Stimulated activated CD4-positive, alpha-beta T cell treated with anti-CD3 and anti-CD28 coated beads, Interleukin-15, amount 100 ng/mL, for 1 hour (primary cell): ENCODE measurements around the gene ACTA2.
"Not testable (repeated sequence)": the region's sequence is repeated elsewhere in the genome, so short reads cannot be mapped to it uniquely, and the experiment has no call there.

Experiments used
- DNase-seq, 2 donors: peaks; one replicate each; pipeline ENCODE4 v3.0.0-alpha.2; 2020; ENCODE audit warnings: low read depth in 1 of 2, low spot score in 1 of 2

The ACTA2 gene

DNA sequence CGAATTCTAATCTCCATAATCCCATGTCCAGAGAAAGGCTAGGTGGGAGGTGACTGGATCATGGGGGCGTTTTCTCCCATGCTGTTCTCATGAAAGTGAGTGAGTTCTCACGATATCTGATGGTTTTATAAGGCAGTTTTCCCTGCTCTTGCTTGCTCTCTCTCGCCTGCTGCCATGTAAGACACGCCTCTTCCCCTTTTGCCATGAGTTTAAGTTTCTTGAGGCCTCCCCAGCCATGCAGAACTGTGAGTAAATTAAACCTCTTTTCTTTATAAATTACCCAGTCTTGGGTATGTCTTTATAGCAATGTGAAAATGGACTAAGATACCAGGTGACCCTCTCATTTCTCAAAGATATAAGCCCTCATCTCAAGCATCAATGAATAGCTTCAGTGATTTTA lies 1.1 kb upstream of the ACTA2 start:
- DNase-seq: no peak

DNA sequence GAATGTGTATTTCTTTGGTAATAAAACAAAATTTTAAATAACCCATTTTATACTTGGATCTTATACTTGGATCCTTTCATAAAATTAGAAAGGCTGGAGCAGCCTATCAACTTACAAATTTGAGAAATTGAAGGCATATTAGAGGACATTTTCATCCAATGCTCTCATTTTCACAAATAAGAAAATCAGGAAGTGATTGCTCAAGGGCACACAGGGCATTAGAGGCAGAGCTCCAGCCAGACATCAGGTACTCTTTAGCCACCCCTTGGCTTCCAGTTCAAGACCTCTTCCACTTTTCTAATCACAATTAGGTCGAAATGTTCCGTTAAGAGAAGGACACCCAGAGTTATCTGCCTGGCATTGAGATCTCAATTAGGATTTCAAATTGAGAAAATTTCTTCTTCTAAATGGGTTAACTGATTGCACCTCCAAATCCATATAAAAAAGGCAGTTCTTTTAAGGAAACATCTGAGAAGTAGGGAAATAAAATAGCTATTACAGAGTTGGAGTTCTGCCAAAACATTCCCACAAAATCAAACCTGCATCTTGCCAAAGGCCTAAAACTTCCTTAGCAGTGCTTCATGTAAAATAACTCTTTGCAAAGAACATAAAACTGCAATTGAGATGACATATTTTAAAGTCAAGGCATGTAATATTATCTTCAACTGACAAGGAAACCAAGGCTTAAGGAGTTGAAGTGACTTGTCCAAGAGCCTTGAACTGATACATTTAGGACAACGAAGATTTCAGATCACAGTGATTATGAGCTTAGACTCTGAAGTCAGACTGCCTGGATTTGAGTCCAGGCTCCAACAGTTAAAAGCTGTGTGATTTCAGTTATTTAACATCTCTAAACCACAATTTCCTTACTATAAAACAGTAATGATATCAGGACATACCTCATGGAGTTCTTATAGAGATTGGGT lies 2.4 kb downstream of the ACTA2 start:
- no peak for DNase-seq

DNA sequence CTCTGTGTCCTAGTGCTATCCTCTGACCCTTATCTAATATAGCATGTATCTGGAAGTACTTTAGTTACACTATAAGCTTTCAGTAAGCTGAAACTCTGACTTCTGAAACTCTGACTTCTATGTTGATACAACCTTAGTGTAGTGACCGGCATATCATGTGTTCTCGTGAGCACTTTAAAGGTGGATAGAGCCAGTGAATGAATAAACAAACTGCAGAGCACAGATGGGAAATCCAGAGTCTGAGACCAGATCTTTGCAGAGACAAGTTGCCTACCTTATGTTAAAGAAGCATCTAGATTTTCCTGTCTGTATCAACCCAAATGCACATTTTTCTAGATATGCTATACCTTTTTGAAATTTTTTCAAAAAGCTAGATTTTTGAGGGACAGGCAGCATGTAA lies 3.5 kb downstream of the ACTA2 start:
- DNase-seq: no peak

DNA sequence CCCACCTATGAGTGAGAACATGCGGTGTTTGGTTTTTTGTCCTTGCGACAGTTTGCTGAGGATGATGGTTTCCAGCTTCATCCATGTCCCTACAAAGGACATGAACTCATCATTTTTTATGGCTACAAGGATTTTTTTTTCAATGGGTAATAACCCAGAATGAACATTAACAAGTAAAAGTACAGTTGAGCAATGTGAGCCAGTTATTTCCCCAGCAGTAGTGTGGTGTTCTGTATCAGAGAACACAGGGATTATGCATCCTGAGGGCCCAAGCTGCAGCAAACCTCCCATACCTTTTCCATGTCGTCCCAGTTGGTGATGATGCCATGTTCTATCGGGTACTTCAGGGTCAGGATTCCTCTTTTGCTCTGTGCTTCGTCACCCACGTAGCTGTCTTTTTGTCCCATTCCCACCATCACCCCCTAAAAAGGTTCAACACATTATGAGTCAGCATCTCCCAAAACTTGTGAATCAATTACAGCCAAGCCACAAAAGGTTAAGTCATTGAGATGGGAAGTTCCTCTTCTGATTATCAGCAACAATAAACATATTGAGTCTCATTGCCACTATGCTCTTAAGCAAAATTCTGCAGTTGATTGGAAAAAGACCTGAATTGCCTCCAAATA lies 5.5 kb downstream of the ACTA2 start:
- DNase-seq: no peak

DNA sequence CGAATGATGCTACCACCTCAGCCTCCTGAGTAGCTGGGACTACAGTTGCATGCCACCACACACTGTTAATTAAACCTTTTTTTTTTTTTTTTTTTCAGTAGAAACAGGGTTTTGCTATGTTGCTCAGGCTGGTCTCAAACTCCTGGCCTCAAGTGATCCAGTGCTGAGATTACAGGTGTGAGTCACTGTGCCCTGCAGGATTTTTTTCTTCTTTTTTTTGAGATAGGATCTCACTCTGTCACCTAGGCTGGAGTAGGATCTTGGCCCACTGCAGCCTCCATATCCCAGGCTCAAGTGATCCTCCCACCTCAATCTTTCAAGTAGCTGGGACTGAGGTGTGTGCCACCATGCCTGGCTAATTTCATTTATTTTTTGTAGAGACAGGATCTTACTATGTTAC lies 6.4 kb downstream of the ACTA2 start:
- no peak for DNase-seq

DNA sequence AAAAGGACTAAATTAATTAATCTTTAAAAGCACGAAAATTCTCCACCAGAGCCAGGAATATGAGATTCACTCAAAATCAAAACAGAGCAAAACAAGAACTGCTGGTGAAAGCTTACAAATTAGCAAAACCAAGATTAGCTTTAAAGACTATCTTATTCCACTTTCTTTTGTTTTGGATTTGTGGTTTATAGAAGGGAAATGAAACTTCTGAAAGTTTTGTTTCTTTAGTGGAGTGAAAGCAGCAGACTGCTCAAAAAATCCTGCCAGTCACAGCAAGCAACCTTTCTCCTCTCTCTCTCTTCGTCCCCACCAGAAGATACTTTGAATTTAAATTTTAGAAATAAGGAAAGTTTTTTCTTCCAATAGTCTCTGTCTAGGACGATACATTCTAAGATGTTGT lies 7.8 kb downstream of the ACTA2 start:
- no peak for DNase-seq

DNA sequence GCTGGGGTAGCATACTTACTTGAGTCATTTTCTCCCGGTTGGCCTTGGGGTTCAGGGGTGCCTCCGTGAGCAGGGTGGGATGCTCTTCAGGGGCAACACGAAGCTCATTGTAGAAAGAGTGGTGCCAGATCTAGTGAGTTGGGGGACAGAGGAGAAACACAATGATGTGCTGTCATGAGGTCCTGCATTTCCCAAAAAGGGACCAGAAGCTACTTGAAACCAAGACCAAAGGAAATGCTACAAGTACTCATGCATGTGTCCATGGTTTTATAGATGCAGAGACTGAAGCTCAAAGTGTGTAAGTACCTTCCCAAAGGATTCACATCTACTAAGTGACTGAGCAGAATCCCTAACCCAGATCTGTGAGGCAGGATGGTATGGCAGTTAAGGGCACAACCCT lies 8.8 kb downstream of the ACTA2 start:
- no peak for DNase-seq

DNA sequence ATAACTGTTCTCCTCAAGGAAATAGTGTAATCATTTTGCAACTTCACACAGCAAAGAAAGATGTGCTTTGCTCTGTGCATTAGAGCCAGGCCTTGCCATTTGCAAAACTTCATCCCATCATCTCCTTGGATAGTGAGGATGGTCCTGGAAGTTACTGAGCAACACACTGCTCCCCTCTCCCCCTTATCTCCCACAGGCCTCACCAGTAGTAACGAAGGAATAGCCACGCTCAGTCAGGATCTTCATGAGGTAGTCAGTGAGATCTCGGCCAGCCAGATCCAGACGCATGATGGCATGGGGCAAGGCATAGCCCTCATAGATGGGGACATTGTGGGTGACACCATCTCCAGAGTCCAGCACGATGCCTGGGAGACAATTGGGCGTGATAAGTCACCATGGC lies 11.5 kb downstream of the ACTA2 start:
- no peak for DNase-seq

DNA sequence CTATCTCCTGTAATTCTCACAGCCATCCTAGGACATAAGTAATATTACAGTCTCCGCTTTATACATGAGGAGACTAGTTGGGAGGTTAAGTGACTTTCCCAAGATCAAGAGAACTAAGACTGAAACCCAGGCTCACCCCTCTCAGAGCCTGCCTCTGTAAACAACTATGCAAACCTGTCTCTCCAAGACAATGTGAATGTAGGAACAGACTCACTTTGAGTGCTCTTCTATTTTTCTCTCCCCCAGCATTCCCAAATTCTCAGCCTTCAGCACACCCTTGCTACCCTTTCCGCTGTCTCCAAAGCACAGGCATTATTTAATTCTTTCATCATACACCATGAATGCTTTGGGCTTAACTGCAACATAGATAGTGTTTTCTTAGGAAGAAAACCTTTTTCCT lies 13.6 kb downstream of the ACTA2 start:
- no peak for DNase-seq

DNA sequence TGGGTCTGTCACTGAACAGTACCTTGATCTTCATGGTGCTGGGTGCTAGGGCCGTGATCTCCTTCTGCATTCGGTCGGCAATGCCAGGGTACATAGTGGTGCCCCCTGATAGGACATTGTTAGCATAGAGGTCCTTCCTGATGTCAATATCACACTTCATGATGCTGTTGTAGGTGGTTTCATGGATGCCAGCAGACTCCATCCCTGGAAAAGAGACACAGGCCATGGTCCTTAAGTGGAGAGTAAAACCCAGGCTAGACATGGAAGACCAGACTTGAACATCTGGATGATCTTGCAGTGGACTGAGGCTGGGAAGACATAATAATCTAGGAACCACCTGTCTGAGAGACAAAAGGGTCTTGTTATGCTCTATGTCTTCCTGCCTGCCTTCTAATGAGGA lies 14.5 kb downstream of the ACTA2 start:
- no peak for DNase-seq

DNA sequence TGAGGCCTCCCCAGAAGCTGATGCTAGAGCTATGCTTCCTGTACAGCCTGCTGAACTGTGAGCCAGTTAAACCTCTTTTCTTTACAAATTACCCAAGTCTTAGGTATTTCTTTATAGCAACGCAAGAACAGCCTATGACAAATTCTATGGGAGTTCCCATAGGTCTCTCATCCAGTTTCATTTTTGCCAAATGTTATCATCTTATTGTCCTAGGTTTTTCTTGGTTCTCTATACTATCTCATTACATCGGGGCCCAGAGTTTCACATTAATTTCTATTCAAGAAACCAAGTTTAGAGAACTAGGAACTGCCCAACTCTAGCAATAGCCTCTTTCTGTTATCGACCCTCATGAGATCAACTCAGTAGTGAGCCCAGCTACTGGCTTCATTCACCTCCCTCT lies 15.9 kb downstream of the ACTA2 start:
- no peak for DNase-seq

DNA sequence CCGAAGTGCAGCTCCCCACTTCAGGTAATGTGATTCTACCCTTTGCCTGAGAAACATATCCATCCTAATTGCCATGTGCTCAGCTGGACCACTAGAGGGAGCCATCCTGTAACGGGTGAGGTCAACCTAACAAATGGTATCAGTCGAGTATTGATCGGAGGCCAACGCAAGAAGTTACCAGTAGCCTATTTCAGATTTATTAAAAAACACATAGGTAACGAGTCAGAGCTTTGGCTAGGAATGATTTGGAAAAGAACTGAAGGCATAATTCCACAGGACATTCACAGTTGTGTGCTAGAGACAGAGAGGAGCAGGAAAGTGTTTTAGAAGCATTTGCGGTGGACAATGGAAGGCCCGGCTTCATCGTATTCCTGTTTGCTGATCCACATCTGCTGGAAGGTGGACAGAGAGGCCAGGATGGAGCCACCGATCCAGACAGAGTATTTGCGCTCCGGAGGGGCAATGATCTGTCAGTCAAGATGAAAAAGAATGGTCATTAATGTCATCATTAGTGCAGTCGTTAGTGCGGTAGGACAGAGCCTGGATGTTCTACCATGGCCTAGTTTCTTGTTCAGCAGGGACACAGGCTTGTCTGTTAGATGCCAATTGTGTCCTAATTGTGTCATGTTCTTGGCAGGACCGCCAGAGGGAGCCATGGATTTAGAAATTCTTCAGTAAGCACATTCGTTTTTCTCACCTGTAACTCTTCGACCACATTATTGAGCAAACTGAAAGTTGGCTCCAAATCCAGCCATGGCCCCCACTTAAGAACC lies 17.5 kb downstream of the ACTA2 start:
- peak; percentile 40 to 49 for DNase-seq

DNA sequence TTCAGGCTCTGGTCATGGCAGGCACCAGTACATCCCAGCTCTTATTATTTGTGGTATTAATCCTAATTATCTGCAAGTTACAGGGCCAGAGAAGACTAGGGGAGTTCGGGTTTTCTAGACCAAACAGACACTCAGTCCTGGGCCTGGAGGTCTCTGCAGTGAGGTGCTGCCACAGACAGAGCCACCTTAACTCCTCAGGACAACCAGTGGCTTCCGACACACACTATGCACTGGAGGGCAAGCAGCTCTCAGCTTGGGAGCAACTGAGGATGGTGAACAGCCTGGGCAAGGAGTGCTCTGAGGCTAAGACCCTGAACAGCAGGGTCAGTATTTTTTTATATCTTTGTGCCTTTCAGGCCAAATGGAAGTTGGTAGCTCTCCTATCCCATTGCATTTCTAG lies 19.0 kb downstream of the ACTA2 start:
- DNase-seq: no peak

DNA sequence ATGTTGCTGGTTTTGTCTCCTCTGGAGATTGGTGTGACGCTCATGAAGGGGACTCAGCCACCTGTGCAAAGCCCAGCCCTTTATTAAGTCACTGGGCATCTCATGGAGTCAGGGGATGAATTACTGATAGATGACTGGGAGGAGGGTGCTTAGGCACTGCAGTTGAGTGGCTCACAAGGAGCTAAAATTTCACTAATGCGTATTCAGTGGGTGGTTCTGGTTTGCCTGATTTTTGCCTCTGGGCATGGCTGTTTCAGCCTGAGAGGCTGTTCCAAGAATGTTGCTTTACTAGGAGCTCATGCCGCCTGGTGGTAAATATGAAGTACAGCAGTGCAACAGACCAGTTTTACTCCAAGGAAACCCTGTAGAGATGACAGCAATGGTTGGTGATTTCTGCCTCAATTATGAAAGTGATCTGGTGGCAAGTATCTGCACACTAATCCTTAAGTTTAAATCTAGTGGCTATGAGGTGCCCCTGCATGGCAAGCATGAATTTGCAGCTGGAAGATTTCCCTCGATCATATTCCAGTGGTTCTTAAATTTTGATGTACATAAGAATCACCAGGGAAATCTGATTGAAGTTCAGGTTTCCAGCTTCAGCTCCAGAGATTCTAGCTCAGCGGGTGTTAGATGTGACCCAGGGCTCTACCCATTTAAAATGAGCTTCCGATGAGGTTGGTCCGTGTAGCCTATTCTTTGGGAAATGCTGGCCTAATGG lies 19.9 kb downstream of the ACTA2 start:
- DNase-seq: peak in 1 of 2 donors; percentile 9

DNA sequence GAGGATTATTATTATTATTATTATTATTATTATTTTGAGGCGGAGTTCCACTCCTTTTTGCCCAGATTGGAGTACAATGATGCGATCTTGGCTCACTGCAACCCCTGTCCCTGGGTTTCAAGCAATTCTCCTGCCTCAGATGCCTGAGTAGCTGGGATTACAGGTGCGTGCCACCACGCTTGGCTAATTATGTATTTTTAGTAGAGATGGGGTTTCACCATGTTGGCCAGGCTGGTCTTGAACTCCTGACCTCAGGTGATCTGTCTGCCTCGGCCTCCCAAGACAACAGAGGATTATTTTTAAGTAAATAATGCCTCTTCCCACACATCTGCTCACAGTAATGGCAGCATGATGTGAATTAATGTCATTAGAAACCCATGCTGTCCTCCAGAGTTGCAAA lies 20.5 kb downstream of the ACTA2 start:
- not testable (repeated sequence) for DNase-seq

DNA sequence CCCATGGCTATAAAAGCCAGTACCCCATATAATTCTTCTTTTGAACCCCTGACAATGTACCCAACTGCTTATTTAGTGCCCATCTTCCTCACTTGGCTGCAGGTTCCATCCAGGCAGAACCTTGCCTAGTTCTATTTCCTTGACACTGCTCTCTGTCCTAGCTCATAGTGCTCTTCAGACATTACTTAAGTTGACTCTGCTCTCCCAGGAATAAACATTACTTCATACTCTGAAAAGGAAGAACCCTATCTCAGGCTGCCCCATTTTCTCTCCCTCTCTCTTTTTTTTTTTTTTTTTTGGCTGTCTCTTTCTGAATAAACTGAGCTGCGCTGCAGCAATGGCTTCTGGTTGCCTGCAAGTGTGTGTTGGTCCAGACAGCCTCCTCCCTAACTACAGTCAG lies 21.0 kb downstream of the ACTA2 start:
- no peak for DNase-seq

DNA sequence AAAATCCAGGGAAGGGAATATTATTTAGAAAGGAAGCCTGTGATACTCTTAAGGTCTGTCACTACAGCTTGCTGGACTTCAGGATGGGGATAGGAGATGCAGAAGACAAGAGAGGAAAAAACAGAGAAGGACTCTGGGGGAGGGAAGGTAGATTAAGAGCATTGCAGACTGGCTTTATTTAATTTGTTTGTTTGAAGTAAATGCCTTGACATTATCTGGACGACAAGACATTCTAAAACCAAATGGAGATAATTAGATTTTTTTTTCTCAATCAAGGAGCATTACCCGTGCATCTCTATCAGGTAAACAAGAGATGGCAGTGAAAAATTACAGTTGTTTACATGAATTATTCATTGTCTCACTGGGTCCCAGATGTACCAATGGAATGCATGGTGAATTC lies 24.3 kb downstream of the ACTA2 start:
- DNase-seq: no peak

DNA sequence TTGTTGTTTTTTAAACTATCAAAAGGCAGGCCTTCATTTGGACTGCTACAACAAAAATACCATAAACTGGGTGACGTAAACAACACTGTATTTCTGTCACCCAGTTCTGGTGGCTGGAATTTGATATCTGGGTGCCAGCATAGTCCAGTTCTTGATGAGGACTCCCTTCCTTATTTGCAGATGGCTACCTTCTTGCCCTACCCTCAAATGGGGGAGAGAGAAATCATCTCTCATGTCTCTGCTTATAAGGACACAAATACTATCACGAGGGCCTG lies 25.2 kb downstream of the ACTA2 start:
- DNase-seq: no peak

DNA sequence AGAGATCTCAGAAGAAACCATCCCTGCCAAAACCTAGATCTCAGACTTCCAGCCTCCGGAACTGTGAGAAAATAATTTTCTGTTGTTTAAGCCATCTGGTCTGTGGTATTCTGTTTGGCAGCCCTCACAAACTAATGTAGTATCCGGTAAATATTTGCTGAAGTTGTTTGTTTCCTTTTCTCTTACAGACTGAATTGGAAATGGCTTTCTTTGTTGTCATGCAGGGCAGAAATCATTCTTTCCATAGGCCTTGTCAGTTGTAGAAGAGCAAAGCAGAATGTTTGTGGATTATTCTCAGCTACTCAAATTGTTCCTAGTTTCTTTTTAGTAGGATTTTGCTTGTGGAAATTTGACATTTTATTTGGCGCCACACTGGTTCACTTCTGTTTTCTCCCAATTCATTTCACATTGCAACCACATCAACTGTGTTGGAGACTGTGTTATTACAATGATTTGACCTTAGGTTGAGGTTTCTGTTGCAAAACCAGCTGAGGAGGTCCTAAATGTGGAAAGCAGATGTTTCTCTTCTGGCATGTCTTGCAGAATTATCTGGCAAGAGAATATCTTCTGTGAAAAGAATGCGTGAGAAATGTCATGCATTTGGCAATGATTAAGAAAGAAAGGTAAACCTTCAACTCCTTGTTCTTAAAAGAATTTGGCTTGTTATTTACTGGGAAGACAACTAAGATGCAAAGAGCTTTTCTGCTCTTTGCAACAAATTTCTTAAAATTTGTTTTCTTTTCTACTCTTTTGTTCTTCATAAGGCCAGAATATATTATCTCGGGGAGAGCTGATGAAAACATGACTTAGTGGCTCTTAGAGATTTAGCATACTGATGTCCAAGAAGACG lies 25.8 kb downstream of the ACTA2 start:
- no peak for DNase-seq

DNA sequence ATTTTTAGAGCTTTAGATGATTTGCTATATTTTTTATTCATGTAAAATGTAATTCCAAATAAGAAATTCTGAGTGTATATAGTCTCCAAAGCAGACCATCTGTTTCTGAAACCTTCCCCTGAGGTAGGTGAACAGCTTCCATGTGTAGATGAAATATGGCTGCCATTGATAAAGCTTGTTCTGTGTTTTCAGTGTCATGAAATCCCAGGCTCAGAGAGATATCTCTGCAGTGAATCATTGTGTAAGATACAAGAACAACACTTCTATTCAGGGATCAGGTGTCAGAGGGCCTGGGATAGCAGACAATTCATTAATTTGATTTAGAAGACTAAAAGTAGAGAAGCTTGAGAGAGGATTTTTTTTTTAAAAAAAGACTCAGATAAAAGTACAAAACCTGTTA lies 29.1 kb downstream of the ACTA2 start:
- no peak for DNase-seq

DNA sequence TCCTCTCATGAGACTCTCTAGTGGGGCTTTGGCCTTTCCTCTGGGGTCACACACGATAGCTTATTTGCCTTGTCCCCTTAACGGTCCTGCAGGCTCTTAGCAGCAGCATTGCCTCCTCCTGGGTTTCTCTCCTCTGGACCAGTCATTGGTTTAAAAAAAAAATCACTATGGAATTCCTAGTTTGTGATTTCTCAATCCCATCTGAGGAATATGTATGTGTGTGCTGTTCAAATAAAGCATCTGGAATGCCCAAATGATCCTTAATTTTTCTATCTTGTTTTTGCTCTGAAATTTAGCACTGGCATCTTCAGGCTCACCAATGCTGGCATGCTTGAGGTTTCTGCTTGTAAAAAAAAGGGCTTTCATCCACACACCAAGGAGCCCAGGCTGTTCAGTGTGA lies 30.5 kb downstream of the ACTA2 start:
- DNase-seq: no peak
